Kidney epithelial cell (primary cell): ENCODE results near the gene MED28. TPM values are rescaled to one million over a fixed set of nuclear protein-coding genes. Genes with fewer than 3 reads are reported as not detected.
"Not testable (repeated sequence)": the region's sequence is repeated elsewhere in the genome, so short reads cannot be mapped to it uniquely, and the experiment has no call there.

Source experiments
- DNase-seq: peaks from one replicate; pipeline ENCODE4 v3.0.0-alpha.2; 2010; ENCODE audit warnings: low read depth
- H3K27me3 ChIP-seq: 2 replicates; pipeline ENCODE4 v1.6.0; 2011; ENCODE audit warnings: low read length; ENCODE audit not compliant: control insufficient read depth, insufficient read depth
- H3K36me3 ChIP-seq: 2 replicates; pipeline ENCODE4 v1.5.1; 2011; ENCODE audit warnings: low read length; ENCODE audit not compliant: control insufficient read depth, insufficient read depth
- H3K4me3 ChIP-seq: 2 replicates; pipeline ENCODE4 v1.5.1; 2011; ENCODE audit warnings: low read depth, mild to moderate bottlenecking, control low read depth, low read length
- total RNA-seq: library from RNA; depleted of rRNA; stranded (reverse); fragments of >200 nt; gene quantifications from 2 replicates; pipeline ENCODE4 v1.2.3, GENCODE V29; 2015
- TF ChIP-seq, protein P1 (sequence below): IDR thresholded peaks from 2 replicates; pipeline ENCODE4 v1.5.1; 2011; ENCODE audit warnings: mild to moderate bottlenecking, moderate library complexity, low read length, control low read depth, inconsistent platforms; ENCODE audit not compliant: insufficient read depth, poor library complexity, severe bottlenecking

Gene MED28
- total RNA-seq, result 8.9 and 11.4 TPM in 2 replicates

DNA sequence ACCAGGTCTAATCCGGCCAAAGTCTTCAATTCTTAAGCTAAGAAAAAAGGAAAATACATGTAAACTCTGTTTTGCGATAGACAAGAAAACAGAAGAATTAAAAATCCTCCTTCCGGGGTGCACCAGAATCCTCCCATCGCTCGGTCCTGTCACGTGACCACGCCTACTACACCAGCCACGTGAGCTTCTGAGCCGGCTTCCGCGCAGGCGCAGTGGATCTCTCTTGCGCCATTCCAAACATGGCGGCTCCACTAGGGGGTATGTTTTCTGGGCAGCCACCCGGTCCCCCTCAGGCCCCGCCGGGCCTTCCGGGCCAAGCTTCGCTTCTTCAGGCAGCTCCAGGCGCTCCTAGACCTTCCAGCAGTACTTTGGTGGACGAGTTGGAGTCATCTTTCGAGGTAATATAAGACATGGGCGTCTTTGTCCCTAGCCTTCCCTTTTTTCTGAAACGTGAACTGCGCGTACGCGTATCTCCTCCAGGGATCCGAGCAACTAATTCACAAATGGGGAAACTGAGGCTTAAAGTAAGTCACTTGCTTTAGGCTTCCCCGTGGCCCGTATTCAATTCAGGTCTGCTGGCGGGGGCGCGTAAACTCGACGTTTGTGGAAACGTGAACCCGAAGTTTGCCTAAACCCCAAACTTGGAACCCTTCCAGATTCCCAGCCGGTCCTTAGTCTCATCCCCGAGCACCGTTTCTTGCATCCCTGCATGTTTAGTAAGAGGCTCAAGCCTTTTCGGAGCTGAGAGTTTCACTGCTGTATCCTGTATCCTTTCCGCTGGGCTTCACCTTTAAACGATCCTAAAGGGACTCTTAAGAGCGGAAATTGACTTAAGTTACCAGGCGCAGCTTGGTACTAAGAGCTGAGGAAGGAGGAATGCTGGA lies at the start of gene MED28:
Gene MED28, plus strand, starts transcription at position 226 of the 884 bp plus-strand sequence. Its CDS starts 14 bp downstream, at position 240.
- H3K27me3 ChIP-seq, result no peaks in the 10 kb centered on the region
- peak; percentile 66 for DNase-seq
- peak within 1 kb of the TSS; percentile 85 for H3K4me3 ChIP-seq
- peaks cover 1% of the 10 kb centered on the region for H3K36me3 ChIP-seq
- TF ChIP-seq, protein P1, sequence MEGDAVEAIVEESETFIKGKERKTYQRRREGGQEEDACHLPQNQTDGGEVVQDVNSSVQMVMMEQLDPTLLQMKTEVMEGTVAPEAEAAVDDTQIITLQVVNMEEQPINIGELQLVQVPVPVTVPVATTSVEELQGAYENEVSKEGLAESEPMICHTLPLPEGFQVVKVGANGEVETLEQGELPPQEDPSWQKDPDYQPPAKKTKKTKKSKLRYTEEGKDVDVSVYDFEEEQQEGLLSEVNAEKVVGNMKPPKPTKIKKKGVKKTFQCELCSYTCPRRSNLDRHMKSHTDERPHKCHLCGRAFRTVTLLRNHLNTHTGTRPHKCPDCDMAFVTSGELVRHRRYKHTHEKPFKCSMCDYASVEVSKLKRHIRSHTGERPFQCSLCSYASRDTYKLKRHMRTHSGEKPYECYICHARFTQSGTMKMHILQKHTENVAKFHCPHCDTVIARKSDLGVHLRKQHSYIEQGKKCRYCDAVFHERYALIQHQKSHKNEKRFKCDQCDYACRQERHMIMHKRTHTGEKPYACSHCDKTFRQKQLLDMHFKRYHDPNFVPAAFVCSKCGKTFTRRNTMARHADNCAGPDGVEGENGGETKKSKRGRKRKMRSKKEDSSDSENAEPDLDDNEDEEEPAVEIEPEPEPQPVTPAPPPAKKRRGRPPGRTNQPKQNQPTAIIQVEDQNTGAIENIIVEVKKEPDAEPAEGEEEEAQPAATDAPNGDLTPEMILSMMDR, result no peak

DNA sequence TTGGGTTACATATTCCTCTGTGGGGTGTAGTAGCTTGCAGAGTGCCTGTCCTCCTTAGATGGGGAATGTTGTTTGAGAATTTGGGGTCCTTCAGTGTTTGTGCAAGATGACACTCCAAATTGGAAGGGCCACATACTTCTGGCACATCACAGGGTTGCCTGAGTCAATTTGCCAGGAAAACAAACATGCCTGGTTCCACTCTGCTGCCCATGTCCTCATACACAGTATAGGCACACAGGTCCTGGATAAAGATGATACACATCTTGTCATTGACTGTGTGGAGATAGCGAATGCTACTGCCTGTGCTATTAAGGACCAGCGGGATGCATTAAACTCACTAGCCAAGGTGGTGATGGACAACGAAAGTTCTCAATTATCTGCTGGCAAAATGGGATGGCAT lies 48.6 kb upstream of the MED28 start:
- Histone ChIP-seq H3K4me3 (no peak overlapping the region), H3K27me3 (no peaks in the 10 kb centered on the region), H3K36me3 (no peaks in the 10 kb centered on the region)
- TF ChIP-seq, protein P1, result no peak
- no peak for DNase-seq

GRCh38 chr4:17567271-17567670 lies 47.2 kb upstream of the MED28 start:
- DNase-seq, result no peak
- Histone ChIP-seq H3K4me3 (no peak overlapping the region), H3K36me3 (no peaks in the 10 kb centered on the region), H3K27me3 (no peaks in the 10 kb centered on the region)
- TF ChIP-seq, protein P1, result no peak

GRCh38 chr4:17574206-17574605 lies 40.2 kb upstream of the MED28 start:
- DNase-seq, result no peak
- H3K4me3 ChIP-seq, result no peak overlapping the region
- no peaks in the 10 kb centered on the region for H3K27me3 ChIP-seq
- no peaks in the 10 kb centered on the region for H3K36me3 ChIP-seq
- TF ChIP-seq, protein P1, result no peak

DNA sequence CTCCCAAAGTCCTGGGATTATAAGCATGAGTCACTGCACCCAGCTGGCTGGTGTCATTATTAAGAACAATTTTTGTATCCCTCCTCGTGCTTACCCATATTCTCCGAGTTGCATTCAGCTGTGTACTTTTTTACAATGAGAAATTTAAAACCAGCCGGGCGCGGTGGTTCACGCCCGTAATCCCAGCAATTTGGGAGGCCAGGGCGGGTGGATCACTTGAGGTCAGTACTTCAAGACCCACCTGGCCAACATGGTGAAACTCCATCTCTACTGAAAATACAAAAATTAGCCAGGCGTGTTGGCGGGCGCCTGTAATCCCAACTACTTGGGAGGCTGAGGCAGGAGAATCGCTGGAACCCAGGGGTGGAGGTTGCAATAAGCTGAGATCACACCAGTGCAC lies 39.3 kb upstream of the MED28 start:
- not testable (repeated sequence) for H3K4me3 ChIP-seq, H3K36me3 ChIP-seq, DNase-seq, H3K27me3 ChIP-seq

- H3K27me3 ChIP-seq, result no peaks in the 10 kb centered on the region
- peak within 1 kb of the TSS; percentile 76 for H3K4me3 ChIP-seq
- no peaks in the 10 kb centered on the region for H3K36me3 ChIP-seq
- peak; percentile 77 for DNase-seq
- TF ChIP-seq, protein P1, result no peak
Observed at GRCh38 chr4:17576932-17577664, 37.3 kb upstream of the MED28 start, which contains the start of gene LAP3. Gene LAP3, plus strand, starts transcription at chr4:17577198. Its CDS starts 268 bp downstream, at chr4:17577466.
